ENCODE data around the gene SHISAL1. TPM values are rescaled to one million over a fixed set of nuclear protein-coding genes. Genes with fewer than 3 reads are reported as not detected.

Gene SHISAL1
- total and polyA plus RNA-seq, 5 donors = 1.0 to 5.8 (median 1.3) TPM

DNA sequence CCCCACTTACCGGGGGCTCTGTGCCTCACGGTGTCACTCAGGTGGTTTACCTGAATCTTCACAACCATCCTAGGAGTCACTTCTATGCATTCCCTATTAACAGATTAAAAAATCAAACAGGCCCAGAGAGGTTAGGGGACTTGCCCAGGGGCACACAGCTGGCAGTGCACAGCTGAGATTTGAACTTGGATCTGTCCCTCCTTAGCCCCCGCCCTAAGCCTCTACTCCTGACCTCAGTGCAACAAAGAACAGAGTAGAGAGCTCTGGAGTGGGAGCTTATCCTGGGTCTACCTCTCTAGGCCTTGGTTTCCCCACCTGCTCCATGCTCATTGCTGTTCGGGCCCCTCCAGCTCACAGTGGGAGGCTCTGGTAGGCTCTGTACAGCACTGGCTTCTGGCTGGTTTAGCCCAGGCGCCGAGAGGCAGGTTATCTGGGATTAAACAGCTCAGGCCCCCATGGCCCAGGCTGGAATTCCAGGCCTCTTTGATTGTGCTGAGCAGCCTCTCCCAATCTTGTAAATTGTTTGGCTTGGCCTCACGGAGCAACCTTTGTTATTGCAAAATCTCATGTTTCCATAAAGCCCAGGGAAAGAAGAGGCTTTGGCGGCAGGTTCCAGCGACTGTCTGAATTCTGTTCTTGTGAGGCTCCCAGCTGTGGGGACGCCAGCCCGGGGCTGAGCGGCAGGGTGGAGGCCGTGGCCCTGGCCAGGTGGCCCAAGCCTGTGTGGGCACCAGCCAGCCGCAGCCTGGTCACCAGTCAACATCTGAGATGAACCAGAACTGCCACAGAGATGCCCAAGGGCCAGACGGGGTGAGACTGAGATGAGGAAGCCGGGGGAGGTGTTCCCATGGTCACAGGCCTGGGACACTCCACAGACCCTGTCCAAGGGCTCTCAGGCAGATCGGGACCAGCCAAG, 28.9 kb upstream of the SHISAL1 start:
- H3K27ac ChIP-seq (ENCODE audit: low read length) = peak overlapping the region; percentile 9

DNA sequence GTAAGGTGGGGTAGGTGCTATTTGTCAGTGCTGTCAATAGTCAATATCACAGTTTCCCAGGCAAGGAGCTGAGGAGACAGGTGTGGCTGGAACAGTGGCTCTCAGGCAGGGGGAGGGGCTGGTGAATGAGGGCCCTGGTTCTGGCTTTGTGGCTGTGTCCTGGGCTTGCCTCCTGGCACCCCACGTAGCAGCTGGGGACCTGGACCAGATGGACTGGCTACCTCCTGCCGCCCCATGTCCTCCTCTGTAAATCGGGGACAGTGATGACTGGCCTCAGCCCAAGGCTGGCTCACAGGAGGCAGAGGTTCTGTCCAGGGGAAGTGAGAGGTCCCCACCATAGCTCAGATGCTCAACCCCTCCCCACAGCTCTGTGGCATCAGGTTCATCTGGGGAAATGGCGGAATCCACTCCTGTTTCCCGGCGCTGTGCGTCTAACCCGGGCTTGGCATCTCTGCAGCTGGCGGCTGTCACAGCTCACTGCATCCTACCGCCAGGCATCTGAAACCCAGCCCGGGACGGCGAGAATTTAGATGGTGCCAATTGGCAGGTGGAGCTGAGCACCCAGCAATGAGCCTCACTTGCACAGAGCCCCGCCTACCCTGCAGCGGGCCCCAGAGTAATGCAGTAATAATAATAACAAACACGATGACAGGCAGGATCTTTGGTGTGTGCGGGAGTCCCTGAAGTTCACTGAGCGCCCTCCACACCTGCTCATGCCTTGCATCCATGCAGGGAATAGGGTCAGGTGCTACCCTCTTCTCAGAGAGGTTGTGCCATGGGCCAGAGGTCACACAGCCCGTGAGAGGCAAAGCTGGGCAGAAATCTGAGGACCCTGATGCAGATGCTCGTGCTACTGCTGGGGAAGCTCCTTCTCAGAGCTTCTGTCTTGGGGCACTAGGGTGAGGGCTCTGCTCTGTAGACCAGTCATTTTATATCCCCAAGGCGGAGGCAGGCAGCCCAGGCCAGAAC, 27.8 kb upstream of the SHISAL1 start:
- intact Hi-C loops (cut with DNase I) = no loop called here
- H3K27ac ChIP-seq (ENCODE audit: low read length) = no peak overlapping the region
- no peak overlapping the region for H3K4me3 ChIP-seq (ENCODE audit: low read length)
- ATAC-seq (no peak), DNase-seq (peak in 1 of 3 donors; percentile 39)
- H3K4me1 ChIP-seq (ENCODE audit: control insufficient read depth, insufficient read depth, low read length) = no peaks in the 10 kb centered on the region
- 75% methylated on average over 21 of the region's 21 CpGs for WGBS
- no peaks in the 10 kb centered on the region for H3K9me3 ChIP-seq (ENCODE audit: control insufficient read depth, low read length)
- no peaks in the 10 kb centered on the region for H3K27me3 ChIP-seq (ENCODE audit: control insufficient read depth, insufficient read depth)

More for the DNA sequence above, 28.9 kb upstream of the SHISAL1 start:
- peak; percentile 66 to 86 (median 77) for DNase-seq
- intact Hi-C loops (cut with DNase I) = no loop called here
- peaks cover 1% of the 10 kb centered on the region for H3K4me1 ChIP-seq (ENCODE audit: control insufficient read depth, insufficient read depth, low read length)
- 53% methylated on average over 17 of the region's 17 CpGs for WGBS
- no peak overlapping the region for H3K4me3 ChIP-seq (ENCODE audit: low read length)
- H3K9me3 ChIP-seq (ENCODE audit: control insufficient read depth, low read length) = no peaks in the 10 kb centered on the region
- ATAC-seq = peak; percentile 67 to 87
- no peaks in the 10 kb centered on the region for H3K27me3 ChIP-seq (ENCODE audit: control insufficient read depth, insufficient read depth)

DNA sequence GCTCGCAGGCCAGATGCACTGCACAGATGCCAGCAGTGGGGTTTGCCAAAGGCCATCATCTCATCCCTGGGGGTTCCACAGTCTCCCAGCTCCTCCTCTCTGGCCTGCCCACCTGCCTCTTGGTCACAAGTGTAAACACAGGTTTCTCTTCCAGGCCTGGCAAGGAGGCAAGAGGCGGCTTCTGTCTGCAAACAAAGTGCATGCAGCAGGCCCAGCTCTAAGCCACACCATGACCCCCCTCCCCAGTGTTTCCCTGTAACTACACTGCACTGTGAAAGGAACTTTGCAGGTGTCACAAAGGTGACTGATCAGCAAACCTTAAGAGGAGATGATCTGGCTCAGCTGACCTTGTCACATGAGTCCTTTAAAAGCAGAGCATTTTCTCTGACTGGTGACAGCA, 26.2 kb upstream of the SHISAL1 start:
- no peak overlapping the region for H3K27ac ChIP-seq (ENCODE audit: low read length)
- ATAC-seq (no peak), DNase-seq (peak in 1 of 3 donors; percentile 23)
- no peaks in the 10 kb centered on the region for H3K4me1 ChIP-seq (ENCODE audit: control insufficient read depth, insufficient read depth, low read length)
- no peak overlapping the region for H3K4me3 ChIP-seq (ENCODE audit: low read length)
- 88% methylated on average over 2 of the region's 2 CpGs for WGBS
- H3K27me3 ChIP-seq (ENCODE audit: control insufficient read depth, insufficient read depth) = no peaks in the 10 kb centered on the region
- H3K9me3 ChIP-seq (ENCODE audit: control insufficient read depth, low read length) = no peaks in the 10 kb centered on the region
- intact Hi-C loops (cut with DNase I) = loop anchor here in 1 of 4 donors (10.0 kb wide), 2 partner anchors 286 to 344 kb away; no protein-coding TSS in a partner anchor

DNA sequence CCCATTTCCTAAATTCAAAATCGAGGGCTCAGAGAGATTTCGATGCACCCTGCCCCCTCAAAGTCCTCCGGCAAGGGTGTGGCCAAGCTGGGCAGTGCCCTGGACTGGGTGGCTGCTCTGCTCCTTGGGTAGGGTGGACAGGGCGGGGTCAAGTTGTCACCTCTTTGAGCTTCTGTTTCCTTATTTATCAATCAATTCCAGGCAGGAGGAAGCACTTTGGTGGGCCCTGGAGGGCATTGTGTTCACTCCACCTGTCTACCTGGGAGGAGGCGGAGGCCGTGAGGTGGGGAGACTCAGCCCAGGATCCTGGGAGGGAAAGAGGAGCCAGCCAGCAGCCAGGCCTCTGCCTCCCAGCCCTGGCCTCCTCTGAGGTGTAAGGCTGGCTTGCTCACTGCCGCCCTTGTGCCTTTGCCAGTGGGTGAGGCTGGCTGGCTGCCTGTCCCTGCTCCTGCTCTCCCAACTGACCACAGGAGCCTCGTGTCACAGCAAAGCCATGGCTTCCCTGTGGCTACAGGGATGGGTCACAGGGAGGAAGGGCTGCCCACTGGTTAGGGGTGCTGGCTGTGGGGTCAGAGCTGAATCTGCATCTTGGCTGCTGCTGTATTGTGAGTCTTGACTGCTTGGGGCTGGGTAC, 25.5 kb upstream of the SHISAL1 start:
- Histone ChIP-seq H3K27ac (ENCODE audit: low read length) (no peak overlapping the region), H3K4me1 (ENCODE audit: control insufficient read depth, insufficient read depth, low read length) (no peaks in the 10 kb centered on the region), H3K4me3 (ENCODE audit: low read length) (no peak overlapping the region), H3K27me3 (ENCODE audit: control insufficient read depth, insufficient read depth) (no peaks in the 10 kb centered on the region), H3K9me3 (ENCODE audit: control insufficient read depth, low read length) (no peaks in the 10 kb centered on the region)
- intact Hi-C loops (cut with DNase I) = loop anchor here in 1 of 4 donors (10.0 kb wide), 2 partner anchors 287 to 343 kb away; no protein-coding TSS in a partner anchor
- ATAC-seq (peak; percentile 9 to 28), DNase-seq (peak in 1 of 3 donors; percentile 58)
- 65% methylated on average over 8 of the region's 8 CpGs for WGBS

DNA sequence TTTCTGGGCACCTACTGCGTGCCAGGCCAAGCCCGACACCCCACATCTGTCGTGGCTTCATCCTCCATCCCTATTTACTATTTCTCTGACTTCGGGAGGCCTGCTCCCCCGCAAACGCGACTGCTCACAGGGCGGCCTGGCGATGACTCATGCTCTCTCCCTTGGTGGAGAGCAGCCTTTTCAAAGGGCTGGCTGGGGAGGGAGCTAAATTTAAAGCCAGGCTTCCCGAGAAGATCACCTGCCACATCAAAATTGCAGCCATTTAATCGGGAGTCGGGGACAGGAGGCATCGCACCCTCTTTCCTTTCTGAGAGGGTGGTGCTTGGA, 24.9 kb upstream of the SHISAL1 start:
- no peak overlapping the region for H3K27ac ChIP-seq (ENCODE audit: low read length)
- H3K4me1 ChIP-seq (ENCODE audit: control insufficient read depth, insufficient read depth, low read length) = no peaks in the 10 kb centered on the region
- intact Hi-C loops (cut with DNase I) = loop anchor here in 1 of 4 donors (10.0 kb wide), 2 partner anchors 287 to 343 kb away; no protein-coding TSS in a partner anchor
- DNase-seq (peak in 2 of 3 donors; percentile 63 to 69), ATAC-seq (peak in 1 of 2 donors; percentile 30)
- no peak overlapping the region for H3K4me3 ChIP-seq (ENCODE audit: low read length)
- H3K9me3 ChIP-seq (ENCODE audit: control insufficient read depth, low read length) = no peaks in the 10 kb centered on the region
- WGBS = 26% methylated on average over 13 of the region's 13 CpGs
- H3K27me3 ChIP-seq (ENCODE audit: control insufficient read depth, insufficient read depth) = no peaks in the 10 kb centered on the region

DNA sequence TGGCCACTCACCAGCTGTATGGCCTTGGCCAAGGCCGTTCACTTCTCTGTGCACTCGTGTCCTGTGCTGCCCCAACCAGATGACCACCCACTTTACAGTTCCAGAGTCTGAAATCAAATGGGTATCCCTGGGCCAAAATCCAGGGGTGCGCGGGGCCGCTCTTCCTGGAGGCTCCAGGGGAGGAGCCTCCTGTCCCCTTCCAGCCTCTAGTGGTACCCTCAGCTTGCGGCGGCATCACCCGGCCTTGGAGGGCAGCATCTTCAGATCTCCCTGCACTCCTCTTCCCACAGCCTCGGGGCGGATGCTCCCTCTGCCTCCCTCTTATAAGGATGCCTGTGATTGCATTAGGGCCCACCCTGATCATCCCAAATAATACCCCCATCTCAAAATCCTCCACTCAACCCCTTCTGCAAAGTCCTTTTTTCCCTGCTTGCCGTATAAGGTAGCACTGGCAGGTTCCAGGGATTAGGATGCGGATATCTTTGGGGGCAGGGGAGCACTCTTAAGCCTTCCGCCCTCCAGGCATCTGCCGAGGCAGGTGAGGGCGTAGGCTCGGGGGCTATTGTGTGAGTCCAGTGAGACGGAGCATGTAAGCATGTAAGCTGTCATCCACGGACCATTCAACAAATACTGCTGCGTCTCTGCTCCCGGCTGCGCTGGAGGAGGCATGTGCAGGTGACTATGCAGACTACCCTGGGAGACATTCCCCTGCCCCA, 24.4 kb upstream of the SHISAL1 start:
- 63% methylated on average over 21 of the region's 21 CpGs for WGBS
- no peak overlapping the region for H3K27ac ChIP-seq (ENCODE audit: low read length)
- no peaks in the 10 kb centered on the region for H3K27me3 ChIP-seq (ENCODE audit: control insufficient read depth, insufficient read depth)
- intact Hi-C loops (cut with DNase I) = loop anchor here in 1 of 4 donors (10.0 kb wide), 2 partner anchors 288 to 342 kb away; no protein-coding TSS in a partner anchor
- DNase-seq (peak in 1 of 3 donors; percentile 17), ATAC-seq (no peak)
- H3K4me3 ChIP-seq (ENCODE audit: low read length) = no peak overlapping the region
- H3K4me1 ChIP-seq (ENCODE audit: control insufficient read depth, insufficient read depth, low read length) = no peaks in the 10 kb centered on the region
- no peaks in the 10 kb centered on the region for H3K9me3 ChIP-seq (ENCODE audit: control insufficient read depth, low read length)

DNA sequence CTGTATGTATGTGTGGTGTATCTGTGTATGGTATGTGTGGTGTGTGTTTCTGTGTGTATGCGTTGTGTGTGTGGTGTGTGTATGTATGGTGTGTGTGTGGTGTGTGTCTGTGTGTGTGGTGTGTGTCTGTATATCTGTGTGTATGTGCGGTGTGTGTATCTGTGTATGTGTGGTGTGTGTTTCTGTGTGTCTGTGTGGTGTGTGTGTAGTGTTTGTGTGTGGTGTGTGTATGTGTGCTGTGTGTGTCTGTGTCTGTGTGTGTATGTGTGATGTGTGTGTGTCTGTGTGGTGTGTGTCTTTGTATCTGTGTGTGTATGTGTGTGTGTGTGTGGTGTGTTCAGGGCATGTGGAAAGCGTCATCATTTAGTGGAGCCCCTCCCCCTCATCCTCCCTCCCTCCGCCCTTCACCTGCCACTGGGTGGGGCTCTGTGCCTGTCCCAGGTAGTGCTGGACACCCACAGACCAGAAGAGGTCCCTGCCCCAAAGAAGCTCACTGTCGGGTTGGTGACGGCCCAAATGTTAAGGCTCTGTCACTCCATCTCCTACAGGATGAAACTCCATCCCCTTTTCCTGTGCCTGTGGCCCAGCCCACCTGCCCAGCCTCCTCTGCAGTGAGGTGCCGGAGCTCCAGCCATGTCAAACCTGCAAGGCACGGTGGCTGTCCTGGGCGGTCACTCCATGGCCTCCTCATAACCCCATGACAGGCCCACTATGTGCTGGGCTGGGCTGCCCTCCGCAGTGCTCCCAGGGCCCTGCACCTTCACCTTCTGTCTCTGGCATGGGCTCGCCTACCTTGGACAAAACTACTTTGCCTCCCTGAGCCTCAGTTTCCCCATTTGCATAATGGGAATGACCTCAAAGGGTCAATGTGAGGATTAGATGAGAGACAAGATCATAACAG, 23.4 kb upstream of the SHISAL1 start:
- Histone ChIP-seq H3K9me3 (ENCODE audit: control insufficient read depth, low read length) (no peaks in the 10 kb centered on the region), H3K4me3 (ENCODE audit: low read length) (no peak overlapping the region), H3K27ac (ENCODE audit: low read length) (no peak overlapping the region), H3K4me1 (ENCODE audit: control insufficient read depth, insufficient read depth, low read length) (no peaks in the 10 kb centered on the region), H3K27me3 (ENCODE audit: control insufficient read depth, insufficient read depth) (no peaks in the 10 kb centered on the region)
- intact Hi-C loops (cut with DNase I) = loop anchor here in 1 of 4 donors (10.0 kb wide), 2 partner anchors 289 to 341 kb away; no protein-coding TSS in a partner anchor
- WGBS = 68% methylated on average over 11 of the region's 11 CpGs
- DNase-seq (peak in 1 of 3 donors; percentile 39), ATAC-seq (no peak)

DNA sequence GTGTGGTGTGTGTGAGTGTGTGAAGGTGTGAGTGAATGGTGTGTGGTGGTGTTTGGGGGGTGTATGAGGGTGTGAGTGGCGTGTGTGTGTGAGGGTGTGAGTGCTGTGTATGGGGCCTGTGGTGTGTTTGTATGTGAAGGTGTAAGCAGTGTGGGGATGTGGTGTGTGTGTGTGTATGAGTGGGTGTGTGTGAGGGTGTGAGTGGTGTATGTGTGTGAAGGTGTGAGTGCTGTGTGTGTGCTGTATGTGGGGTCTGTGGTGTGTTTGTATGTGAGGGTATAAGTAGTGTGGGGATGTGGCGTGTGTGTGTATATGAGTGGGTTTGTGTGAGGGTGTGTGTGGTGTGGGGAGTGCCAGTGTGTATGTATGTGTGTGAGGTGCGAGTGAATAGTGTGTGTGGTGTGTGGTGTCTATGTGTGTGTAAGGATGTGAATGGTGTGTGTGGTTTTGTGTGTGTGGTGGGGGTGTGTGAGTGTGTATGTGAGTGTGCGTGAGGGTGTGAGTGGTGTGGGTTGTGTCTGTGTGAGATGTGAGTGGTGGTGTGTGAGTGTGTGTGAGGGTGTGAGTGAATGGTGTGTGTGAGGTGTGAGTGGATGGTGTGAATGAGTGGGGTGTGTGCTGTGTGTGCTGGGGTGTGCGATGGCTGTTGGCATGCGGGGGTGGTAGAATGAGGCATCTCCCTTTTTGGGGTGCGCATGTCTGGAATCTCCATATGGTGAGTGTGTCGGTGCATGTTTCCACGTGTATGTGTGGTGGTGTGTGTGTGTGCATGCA, 22.5 kb upstream of the SHISAL1 start:
- peak in 1 of 3 donors; percentile 22 for DNase-seq
- Histone ChIP-seq H3K4me1 (ENCODE audit: control insufficient read depth, insufficient read depth, low read length) (no peaks in the 10 kb centered on the region), H3K9me3 (ENCODE audit: control insufficient read depth, low read length) (no peaks in the 10 kb centered on the region), H3K27me3 (ENCODE audit: control insufficient read depth, insufficient read depth) (no peaks in the 10 kb centered on the region), H3K27ac (ENCODE audit: low read length) (no peak overlapping the region), H3K4me3 (ENCODE audit: low read length) (no peak overlapping the region)
- 95% methylated on average over 9 of the region's 9 CpGs for WGBS
- intact Hi-C loops (cut with DNase I) = loop anchor here in 1 of 4 donors (10.0 kb wide), 2 partner anchors 290 to 340 kb away; no protein-coding TSS in a partner anchor
- ATAC-seq = no peak

Measured in right cardiac atrium (tissue), 5 donors.